Esophagus squamous epithelium (tissue), 4 donors: ENCODE results near the gene FAM111A.
"Not testable (repeated sequence)": the region's sequence is repeated elsewhere in the genome, so short reads cannot be mapped to it uniquely, and the experiment has no call there.

Experiments used
- CTCF ChIP-seq, 6 experiments: fragments of 450-650 bp in 4 of 6; fragments of 200-600 bp in 2 of 6; sonication (generic) in 2 of 6; IDR thresholded peaks; one replicate each; pipeline ENCODE4 v1.5.1; 2016 to 2019; ENCODE audit warnings: antibody characterized with exemption in 6 of 6, mild to moderate bottlenecking in 4 of 6, moderate library complexity in 4 of 6
- POLR2A ChIP-seq, 4 donors: fragments of 450-650 bp; IDR thresholded peaks; one replicate each; pipeline ENCODE4 v1.6.1; 2017; ENCODE audit warnings: antibody characterized with exemption in 4 of 4, mild to moderate bottlenecking in 4 of 4, moderate library complexity in 3 of 4

GRCh38 chr11:59095972-59096575 is 46.6 kb upstream of the FAM111A start:
- not testable (repeated sequence) for TF ChIP-seq CTCF, POLR2A (IDR thresholded peaks at IDR 0.05)
